Cerebellar cortex (tissue), 1 donor: ENCODE results near the gene AK5.
A peak's percentile ranks its signal among the peaks of the same experiment; 100 is the strongest.
"Not testable (repeated sequence)": the region's sequence is repeated elsewhere in the genome, so short reads cannot be mapped to it uniquely, and the experiment has no call there.

Experiments used
- DNase-seq: peaks from one replicate; pipeline ENCODE4 v3.0.0-alpha.2; 2015; ENCODE audit warnings: low spot score

AK5 gene

GRCh38 chr1:77287535-77287934, 5.7 kb downstream of the AK5 start:
- DNase-seq = no peak

GRCh38 chr1:77288275-77288674, 6.5 kb downstream of the AK5 start:
- no peak for DNase-seq

DNA sequence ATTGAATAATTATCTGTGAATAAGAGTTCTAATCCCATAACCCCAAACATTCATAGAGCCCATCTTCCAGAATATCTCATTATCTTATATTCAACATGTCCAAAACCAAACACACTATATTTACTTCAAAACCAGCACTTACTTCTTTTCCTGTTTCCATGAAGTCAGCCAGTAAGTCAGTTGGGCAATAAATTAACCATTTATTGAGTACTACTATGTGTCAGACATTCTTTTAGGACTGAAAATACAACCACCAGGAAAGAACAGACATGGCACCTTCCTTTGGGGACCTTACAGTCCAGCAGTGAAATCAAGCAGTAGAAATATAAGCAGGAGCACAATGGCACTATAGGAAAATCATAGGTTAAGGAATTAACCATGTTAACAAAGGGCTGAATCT, 8.8 kb downstream of the AK5 start:
- DNase-seq = no peak

- DNase-seq = no peak
These were observed 10.7 kb downstream of the AK5 start for GRCh38 chr1:77292551-77292950.

- DNase-seq = no peak
These were observed 18.7 kb downstream of the AK5 start for GRCh38 chr1:77300566-77300965.

DNA sequence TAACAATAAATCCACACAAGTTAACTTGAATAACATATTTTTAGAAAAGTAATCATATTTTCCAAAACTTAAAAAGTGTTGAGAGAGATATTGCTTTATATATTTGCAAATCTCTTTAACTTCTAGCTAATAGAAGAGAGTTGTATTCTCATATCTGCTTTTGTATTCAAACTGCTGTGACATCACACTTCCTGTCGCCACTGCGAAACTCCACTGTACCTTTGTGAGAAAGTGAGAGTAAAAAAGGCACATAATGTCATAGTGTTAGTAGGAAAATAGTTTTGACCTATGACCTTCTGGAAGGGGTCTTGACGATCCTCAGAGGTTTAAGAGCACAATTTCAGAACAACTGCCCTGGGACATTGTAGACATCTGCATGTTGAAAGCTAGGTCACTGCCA, 21.6 kb downstream of the AK5 start:
- DNase-seq = no peak

GRCh38 chr1:77308889-77309621, 27.2 kb downstream of the AK5 start:
- DNase-seq = no peak

GRCh38 chr1:77310924-77311323, 29.1 kb downstream of the AK5 start:
- DNase-seq = no peak

- not testable (repeated sequence) for DNase-seq
These were observed 30.5 kb downstream of the AK5 start for GRCh38 chr1:77312364-77312763.

DNA sequence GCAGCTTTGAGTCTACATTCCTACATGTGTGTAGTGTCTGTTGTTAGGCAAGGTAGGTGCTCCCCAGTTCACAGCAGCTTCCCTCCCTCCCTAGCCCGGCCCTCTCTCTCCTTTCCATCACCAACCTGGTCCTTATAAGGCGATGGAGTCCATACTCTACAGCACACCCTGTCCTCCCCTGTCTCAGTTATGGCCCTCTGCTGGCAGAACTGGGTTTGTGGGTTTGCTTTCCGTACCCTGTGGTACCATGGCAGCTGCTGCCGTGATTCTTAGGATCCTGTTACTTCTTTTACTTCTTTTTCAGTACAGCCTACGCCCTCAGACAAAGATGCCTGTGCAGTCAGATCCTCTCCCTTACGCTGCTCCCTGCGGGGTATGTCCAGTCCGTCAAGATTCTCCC, 31.7 kb downstream of the AK5 start:
- DNase-seq = peak; percentile 10

DNA sequence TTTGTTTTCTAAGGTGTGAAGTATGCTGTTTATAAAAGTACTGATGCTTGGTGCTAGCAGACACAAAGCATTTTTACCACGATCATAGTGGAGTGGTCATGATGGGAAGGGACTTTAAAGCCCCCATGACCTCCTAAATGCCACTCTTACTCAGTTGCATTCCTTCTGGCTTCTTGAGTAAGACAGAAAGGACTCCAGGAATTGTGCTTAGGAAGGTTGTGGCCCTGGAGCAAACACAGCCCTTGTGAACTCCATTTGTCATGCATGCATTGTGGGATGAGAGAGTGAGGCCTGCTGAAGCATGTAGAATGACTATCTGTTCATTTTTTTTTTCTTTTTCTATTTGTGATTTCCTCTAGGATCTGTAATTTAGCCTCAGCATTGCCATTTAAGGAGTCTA, 34.2 kb downstream of the AK5 start:
- no peak for DNase-seq

GRCh38 chr1:77316966-77317365, 35.1 kb downstream of the AK5 start:
- DNase-seq = no peak

GRCh38 chr1:77319036-77319705, 37.4 kb downstream of the AK5 start:
- no peak for DNase-seq

- no peak for DNase-seq
These were observed 40.5 kb downstream of the AK5 start for GRCh38 chr1:77322061-77322900.

DNA sequence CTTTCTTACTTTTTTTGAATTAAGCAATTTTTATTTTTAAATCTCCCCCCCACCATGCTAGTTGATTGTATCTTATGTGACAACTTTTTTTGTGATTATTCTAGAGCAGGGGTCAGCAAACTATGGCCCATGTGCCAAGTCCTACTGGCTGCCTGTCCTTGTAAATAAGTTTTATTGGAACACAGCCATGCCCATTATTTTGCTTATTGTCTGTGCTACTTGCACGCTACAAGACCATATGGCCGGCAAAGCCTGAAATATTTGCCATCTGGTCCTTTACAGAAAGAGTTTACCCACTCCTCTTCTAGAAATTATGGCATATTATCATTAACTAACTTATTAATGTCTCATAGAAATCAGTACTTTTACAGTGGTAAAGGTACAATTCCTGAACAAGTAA, 51.7 kb downstream of the AK5 start:
- DNase-seq = no peak

DNA sequence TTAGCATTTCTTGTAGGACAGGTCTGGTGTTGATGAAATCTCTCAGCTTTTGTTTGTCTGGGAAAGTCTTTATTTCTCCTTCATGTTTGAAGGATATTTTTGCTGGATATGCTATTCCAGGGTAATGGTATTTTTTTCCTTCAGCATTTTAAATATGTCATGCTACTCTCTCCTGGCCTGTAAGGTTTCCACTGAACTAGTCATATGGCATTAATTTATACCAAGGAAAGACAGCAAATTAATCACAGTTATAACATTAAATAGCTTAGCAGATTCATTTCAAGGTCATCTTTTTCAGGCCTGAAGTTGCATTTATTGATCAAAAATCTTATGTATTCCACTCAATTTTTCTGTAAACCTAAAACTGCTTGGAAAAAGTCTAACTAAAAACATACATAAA, 54.9 kb downstream of the AK5 start:
- no peak for DNase-seq

- DNase-seq = no peak
These were observed 57.5 kb downstream of the AK5 start for GRCh38 chr1:77339326-77339725.

GRCh38 chr1:77341195-77341594, 59.4 kb downstream of the AK5 start:
- no peak for DNase-seq

GRCh38 chr1:77342745-77343144, 60.9 kb downstream of the AK5 start:
- no peak for DNase-seq

DNA sequence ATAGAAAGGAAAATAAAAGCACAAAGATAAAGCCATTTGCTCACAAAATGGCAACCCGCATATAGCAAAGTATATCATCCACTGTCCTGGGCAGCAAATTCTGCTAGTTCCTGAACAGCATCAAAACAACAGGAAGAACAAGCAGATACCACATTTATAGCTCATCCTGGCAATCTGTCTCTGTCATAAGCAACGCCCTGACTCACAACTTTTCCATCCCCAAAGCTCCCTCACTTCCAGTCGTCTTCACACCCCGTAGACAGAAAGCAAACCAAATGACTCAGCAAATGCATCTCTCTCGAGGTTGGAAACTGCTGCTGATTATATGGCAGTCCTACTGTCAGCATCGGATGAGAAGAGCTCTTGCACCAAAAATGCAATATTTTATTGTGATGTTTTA, 65.8 kb downstream of the AK5 start:
- no peak for DNase-seq

- no peak for DNase-seq
These were observed 66.7 kb downstream of the AK5 start for GRCh38 chr1:77348549-77348948.

GRCh38 chr1:77349275-77349674, 67.5 kb downstream of the AK5 start:
- DNase-seq = no peak
